Measurements from ENCODE around the gene FOXA3.

DNA sequence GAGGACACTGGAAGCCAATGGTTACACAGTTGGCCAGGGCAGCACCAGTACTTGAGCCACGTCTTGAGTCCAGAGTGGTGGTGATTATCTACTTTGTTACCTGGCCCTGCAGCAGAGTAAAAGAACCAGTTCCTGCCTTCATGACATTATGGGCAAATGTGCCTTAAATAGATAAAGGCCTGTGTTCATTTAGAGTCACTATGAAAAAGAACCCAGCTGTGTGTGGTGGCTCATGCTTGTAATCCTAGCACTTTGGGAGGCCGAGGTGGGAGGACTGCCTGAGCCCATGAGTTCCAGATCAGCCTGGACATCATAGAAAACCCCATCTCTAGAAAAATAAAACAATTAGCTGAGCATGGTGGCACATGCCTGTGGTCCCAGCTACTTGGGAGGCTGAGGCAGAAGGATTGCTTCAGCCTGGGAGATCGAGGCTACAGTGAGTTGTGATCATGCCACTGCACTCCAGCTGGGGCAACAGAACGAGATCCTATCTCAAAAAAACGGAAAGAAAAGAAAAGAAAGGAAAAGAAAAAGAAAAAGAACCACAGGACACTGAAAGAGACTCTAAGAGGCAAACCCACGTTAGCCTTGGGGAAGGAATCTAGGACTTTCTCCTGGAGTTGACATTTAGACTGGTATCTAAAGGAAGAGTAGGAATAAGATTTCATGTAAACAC lies 25.2 kb downstream of the FOXA3 start:
- TF ChIP-seq NFE2L2 (IDR thresholded peaks at IDR 0.05; ENCODE audit: low read depth, low read length) (no peak), CEBPB (IDR thresholded peaks at IDR 0.05; ENCODE audit: low read depth, low read length) (no peak), POLR2A (IDR thresholded peaks at IDR 0.05; ENCODE audit: low read depth, low read length) (no peak), SMC3 (IDR thresholded peaks at IDR 0.05; ENCODE audit: low read depth, low read length) (no peak)

Measured in IMR-90 (cell line).